Middle frontal gyrus (tissue), 1 donor: ENCODE measurements around the gene OR6C2.
"Not testable (repeated sequence)": the region's sequence is repeated elsewhere in the genome, so short reads cannot be mapped to it uniquely, and the experiment has no call there.

Source experiments
- DNase-seq: peaks from one replicate; pipeline ENCODE4 v3.0.0-alpha.2; 2015; ENCODE audit warnings: low spot score; ENCODE audit errors: extremely low spot score

OR6C2 gene

DNA sequence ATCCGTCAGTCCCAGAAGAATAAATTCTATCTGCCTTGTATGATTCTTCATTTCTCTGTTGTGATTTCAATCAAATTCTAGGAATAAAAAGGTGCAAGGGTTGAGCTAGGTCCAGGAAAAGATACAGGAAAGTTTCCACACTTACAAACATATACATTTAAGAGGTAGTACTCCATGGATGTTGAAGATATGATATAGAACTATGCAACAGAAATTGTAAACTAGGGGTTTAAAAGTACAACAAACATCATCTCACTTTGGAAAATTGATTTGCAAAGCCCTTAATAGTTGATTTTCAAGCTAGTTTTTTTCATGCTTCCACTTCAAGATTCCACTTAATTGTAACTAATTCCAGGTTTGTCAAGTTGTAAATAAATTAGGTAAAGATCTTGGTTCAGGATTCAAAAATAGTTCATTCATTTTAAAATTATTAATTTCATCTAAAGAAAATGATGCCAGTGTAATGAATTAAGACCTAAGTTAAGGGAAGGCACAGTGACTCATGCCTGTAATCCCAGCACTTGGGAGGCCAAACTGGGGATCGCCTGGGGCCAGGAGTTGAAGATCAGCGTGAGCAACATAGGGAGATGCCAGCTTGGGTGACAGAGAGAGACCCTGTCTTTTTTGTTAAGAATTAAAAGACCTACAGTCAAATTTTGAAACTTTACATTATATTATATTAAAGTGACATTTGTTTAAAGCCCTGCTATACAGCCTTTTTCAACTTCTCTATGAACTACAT is 26.4 kb downstream of the OR6C2 start, which contains the start of gene OR6C70:
TSS of gene OR6C70 (minus strand) at position 51 of the 742 bp plus-strand sequence. CDS start at position 51, 0 bp downstream.
- no peak for DNase-seq

DNA sequence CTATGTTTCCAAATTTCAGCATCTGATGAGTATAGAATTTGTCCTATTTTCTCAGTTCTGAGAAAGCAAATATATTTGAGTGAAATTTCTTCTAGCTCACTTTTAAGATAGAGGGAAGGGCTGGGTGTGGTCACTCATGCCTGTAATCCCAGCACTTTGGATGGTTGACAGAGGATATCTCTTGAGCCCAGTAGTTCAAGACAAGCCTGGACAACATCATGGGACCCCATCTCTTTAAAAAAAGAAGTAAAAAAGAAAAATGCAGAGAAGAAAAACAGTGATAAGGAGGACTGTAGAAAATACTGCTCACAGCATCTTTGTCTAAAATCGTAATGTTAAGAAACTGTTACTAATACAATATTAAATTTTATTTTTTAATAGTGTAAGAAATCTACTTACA is 28.4 kb downstream of the OR6C2 start:
- DNase-seq: no peak

DNA sequence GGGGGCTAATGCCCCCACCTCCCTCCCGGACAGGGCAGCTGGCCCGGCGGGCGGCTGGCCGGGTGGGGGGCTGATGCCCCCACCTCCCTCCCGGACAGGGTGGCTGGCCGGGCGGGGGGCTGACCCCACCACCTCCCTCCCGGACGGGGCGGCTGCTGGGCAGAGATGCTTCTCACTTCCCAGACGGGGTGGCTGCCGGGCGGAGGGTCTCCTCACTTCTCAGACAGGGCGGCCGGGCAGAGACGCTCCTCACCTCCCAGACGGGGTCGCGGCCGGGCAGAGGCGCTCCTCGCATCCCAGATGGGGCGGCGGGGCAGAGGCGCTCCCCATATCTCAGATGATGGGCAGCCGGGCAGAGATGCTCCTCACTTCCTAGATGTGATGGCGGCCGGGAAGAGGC is 35.3 kb downstream of the OR6C2 start:
- DNase-seq: not testable (repeated sequence)

DNA sequence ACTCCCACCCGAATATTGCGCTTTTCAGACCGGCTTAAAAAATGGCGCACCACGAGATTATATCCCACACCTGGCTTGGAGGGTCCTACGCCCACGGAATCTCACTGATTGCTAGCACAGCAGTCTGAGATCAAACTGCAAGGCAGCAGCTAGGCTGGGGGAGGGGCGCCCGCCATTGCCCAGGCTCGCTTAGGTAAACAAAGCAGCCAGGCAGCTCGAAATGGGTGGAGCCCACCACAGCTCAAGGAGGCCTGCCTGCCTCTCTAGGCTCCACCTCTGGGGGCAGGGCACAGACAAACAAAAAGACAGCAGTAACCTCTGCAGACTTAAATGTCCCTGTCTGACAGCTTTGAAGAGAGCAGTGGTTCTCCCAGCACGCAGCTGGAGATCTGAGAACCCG is 40.4 kb downstream of the OR6C2 start:
- DNase-seq: not testable (repeated sequence)

DNA sequence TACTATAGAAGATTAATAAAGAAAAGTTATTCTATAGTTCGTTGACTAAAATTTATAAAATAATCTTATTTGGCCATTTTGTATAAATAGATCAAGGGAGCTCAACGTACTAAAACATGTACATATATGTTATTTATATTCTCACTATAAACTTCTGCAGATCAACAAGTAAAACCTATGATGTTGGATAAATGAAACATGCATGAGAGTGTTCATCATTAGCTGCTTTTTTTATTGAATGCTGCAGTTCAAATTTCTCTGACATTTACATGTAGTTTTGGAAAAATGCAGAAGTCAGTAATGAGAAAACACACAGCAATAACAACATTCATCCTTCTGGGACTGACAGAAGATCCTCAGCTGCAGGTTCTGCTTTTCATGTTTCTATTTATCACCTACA is 48.2 kb downstream of the OR6C2 start, which contains the start of gene OR6C68:
TSS of gene OR6C68 (plus strand) at position 301 of the 400 bp plus-strand sequence. CDS start at position 301, 0 bp downstream.
- no peak for DNase-seq

DNA sequence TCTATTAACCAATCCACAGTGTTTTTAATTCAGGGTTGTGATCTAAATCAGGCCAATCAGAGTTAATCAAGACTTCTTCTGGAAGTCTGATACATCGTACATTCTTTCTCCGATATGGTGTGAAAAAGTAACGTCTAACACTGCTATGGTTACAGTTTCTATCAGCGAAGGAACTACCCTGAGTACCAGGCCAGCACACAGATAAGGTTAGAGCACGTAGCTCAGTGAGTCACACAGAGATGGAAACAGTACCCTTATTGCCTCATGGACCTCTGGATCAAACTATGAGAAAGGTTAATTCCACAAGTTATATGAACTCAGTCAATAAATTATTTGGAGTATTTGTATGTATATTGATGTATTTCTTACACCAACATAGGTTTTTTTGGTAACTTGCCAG is 51.6 kb downstream of the OR6C2 start:
- DNase-seq: no peak

DNA sequence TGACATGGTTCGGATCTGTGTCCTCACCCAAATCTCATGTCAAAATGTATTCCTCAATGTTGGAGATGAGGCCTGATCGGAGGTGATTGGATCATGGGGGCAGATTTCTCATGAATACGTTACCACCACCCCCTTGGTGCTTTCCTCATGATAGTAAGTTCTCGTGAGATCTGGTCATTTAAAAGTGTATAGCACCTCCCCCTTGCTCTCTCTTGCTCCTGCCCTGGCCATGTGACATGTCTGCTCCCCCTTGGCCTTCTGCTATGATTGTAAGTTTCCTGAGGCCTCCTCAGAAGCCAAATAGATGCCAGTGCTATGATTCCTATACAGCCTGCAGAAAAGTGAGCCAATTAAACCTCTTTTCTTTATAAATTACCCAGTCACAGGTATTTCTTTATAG is 55.4 kb downstream of the OR6C2 start:
- DNase-seq: no peak

DNA sequence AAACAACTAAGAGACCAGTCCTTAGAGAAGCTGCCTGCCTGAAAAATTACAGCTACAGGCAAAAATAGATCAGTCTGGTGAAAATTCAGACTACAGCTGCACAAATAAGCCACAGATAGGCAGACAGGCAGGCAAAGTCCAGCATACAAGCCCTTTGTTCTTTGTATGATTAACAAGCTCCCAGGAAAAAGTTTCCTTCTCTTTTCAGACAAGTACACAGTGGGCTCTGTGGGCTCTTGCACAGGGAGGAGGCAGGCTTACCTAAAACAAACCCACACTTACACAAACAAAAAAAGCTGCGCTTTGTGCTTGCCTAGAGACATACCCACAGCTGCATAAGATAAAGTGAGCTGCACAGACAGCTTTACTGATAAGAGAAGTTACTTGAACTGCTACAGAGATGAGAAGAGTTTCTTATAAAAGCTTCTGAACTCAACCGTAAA is 56.0 kb downstream of the OR6C2 start:
- DNase-seq: no peak

DNA sequence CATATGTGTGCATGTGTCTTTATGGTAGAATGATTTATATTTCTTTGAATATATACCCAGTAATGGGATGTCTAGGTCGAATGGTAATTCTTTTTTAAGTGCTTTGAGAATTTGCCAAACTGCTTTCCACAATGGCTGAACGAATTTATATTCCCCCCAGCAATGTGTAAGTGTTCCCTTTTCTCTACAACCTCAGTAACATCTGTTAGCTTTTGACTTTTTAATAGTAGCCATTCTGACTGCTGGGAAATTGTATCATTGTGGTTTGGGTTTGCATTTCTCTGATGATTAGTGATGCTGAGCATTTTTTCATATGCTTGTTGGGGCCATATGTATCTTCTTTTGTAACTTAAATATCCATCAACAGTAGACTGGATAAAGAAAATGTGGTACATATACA is 57.7 kb downstream of the OR6C2 start:
- DNase-seq: no peak
